HUES64 (cell line): Measurements from ENCODE around the gene MPP4. TPM values are rescaled to one million over a fixed set of nuclear protein-coding genes. Genes with fewer than 3 reads are reported as not detected.

Experiments used
- H3K27ac ChIP-seq: 2 replicates; pipeline ENCODE4 v1.7.0; 2013; ENCODE audit warnings: low read depth, low read length, inconsistent platforms
- H3K27me3 ChIP-seq: 2 replicates; pipeline ENCODE4 v1.6.1; 2013; ENCODE audit warnings: mild to moderate bottlenecking, low read length; ENCODE audit not compliant: insufficient read depth
- H3K36me3 ChIP-seq: 2 replicates; pipeline ENCODE4 v1.6.1; 2013; ENCODE audit warnings: mild to moderate bottlenecking, low read length; ENCODE audit not compliant: insufficient read depth
- H3K4me1 ChIP-seq: 2 replicates; pipeline ENCODE4 v1.6.1; 2013; ENCODE audit warnings: mild to moderate bottlenecking, low read length, moderate library complexity; ENCODE audit not compliant: insufficient read depth
- H3K4me3 ChIP-seq: 2 replicates; pipeline ENCODE4 v1.5.1; 2013; ENCODE audit warnings: mild to moderate bottlenecking, low read length, moderate library complexity
- H3K9ac ChIP-seq: 2 replicates; pipeline ENCODE4 v1.6.1; 2013; ENCODE audit warnings: mild to moderate bottlenecking, low read depth, low read length
- H3K9me3 ChIP-seq: 2 replicates; pipeline ENCODE4 v1.6.1; 2013; ENCODE audit warnings: low read depth, low read length; ENCODE audit not compliant: insufficient read depth
- WGBS: fragments of 150-250, 120-280 bp; methylation state at CpG from one replicate; pipeline ENCODE4 v1.1.7; 2013; ENCODE audit warnings: missing lambda C conversion rate; 5-methylcytosine and 5-hydroxymethylcytosine counted together
- polyA plus RNA-seq, 2 experiments: library from polyadenylated mRNA; stranded (reverse); fragments of 50-300 nt; gene quantifications; one replicate each; pipeline ENCODE4 v1.2.3, GENCODE V29; 2013

MPP4 gene
- polyA plus RNA-seq (2013, experiment 1 of 2): not detected
- polyA plus RNA-seq (2013, experiment 2 of 2): not detected

GRCh38 chr2:201698588-201699226 is at the start of gene MPP4:
TSS of gene MPP4 (minus strand) at chr2:201698644. CDS start at chr2:201693954, 4,690 bp downstream.
- Histone ChIP-seq H3K4me3 (no peak within 1 kb of the TSS), H3K27me3 (no peaks in the 10 kb centered on the region), H3K9me3 (no peaks in the 10 kb centered on the region), H3K4me1 (peaks cover 58% of the 10 kb centered on the region), H3K27ac (peak within 1 kb of the TSS; percentile 36; the same call in 1 of the 2 replicates), H3K9ac (no peak within 1 kb of the TSS), H3K36me3 (peaks cover 36% of the 10 kb centered on the region)
- 93% methylated on average over 2 of the region's 3 CpGs for WGBS

GRCh38 chr2:201746551-201746950 is 48.1 kb upstream of the MPP4 start:
- H3K4me1 ChIP-seq: no peaks in the 10 kb centered on the region
- no peaks in the 10 kb centered on the region for H3K27me3 ChIP-seq
- no peaks in the 10 kb centered on the region for H3K9me3 ChIP-seq
- H3K4me3 ChIP-seq: no peak overlapping the region
- H3K36me3 ChIP-seq: peaks cover 81% of the 10 kb centered on the region
- H3K27ac ChIP-seq: no peak overlapping the region
- H3K9ac ChIP-seq: no peak overlapping the region
- 90% methylated on average over 6 of the region's 6 CpGs for WGBS

- Histone ChIP-seq H3K9me3 (0 out of 2 replicates have a peak, but pooled peaks cover 4% of the 10 kb centered on the region), H3K27ac (no peak overlapping the region), H3K4me1 (peaks cover 9% of the 10 kb centered on the region; the same call in 1 of the 2 replicates), H3K36me3 (peaks cover 84% of the 10 kb centered on the region), H3K9ac (no peak overlapping the region), H3K4me3 (no peak overlapping the region), H3K27me3 (no peaks in the 10 kb centered on the region)
- 97% methylated on average over 2 of the region's 2 CpGs for WGBS
Observed at GRCh38 chr2:201735486-201735885, 37.0 kb upstream of the MPP4 start.

- 96% methylated on average over 4 of the region's 4 CpGs for WGBS
- no peak overlapping the region for H3K9ac ChIP-seq
Observed at GRCh38 chr2:201734111-201734510, 35.7 kb upstream of the MPP4 start.

GRCh38 chr2:201733544-201733943 is 35.1 kb upstream of the MPP4 start:
- Histone ChIP-seq H3K9me3 (0 out of 2 replicates have a peak, but pooled peaks cover 4% of the 10 kb centered on the region), H3K36me3 (peaks cover 88% of the 10 kb centered on the region), H3K4me1 (peaks cover 10% of the 10 kb centered on the region; the same call in 1 of the 2 replicates), H3K27me3 (no peaks in the 10 kb centered on the region), H3K4me3 (no peak overlapping the region), H3K27ac (no peak overlapping the region), H3K9ac (no peak overlapping the region)
- 88% methylated on average over 1 of the region's 1 CpG for WGBS

More at GRCh38 chr2:201734111-201734510, 35.7 kb upstream of the MPP4 start:
- Histone ChIP-seq H3K4me1 (peaks cover 10% of the 10 kb centered on the region; the same call in 1 of the 2 replicates), H3K9me3 (0 out of 2 replicates have a peak, but pooled peaks cover 4% of the 10 kb centered on the region), H3K4me3 (no peak overlapping the region), H3K27me3 (no peaks in the 10 kb centered on the region), H3K36me3 (peaks cover 88% of the 10 kb centered on the region), H3K27ac (no peak overlapping the region)

- Histone ChIP-seq H3K4me1 (peaks cover 10% of the 10 kb centered on the region; the same call in 1 of the 2 replicates), H3K9ac (no peak overlapping the region), H3K27ac (no peak overlapping the region; the same call in 1 of the 2 replicates), H3K27me3 (no peaks in the 10 kb centered on the region), H3K9me3 (no peaks in the 10 kb centered on the region), H3K4me3 (no peak overlapping the region), H3K36me3 (peaks cover 90% of the 10 kb centered on the region)
- WGBS: 76% methylated on average over 4 of the region's 5 CpGs
Observed at GRCh38 chr2:201730651-201731285, 32.3 kb upstream of the MPP4 start.

GRCh38 chr2:201715459-201715858 is 17.0 kb upstream of the MPP4 start:
- no peaks in the 10 kb centered on the region for H3K27me3 ChIP-seq
- no peaks in the 10 kb centered on the region for H3K4me1 ChIP-seq
- H3K4me3 ChIP-seq: no peak overlapping the region
- no peaks in the 10 kb centered on the region for H3K9me3 ChIP-seq
- no peak overlapping the region for H3K9ac ChIP-seq
- 97% methylated on average over 6 of the region's 6 CpGs for WGBS
- H3K36me3 ChIP-seq: peaks cover 82% of the 10 kb centered on the region
- no peak overlapping the region for H3K27ac ChIP-seq

GRCh38 chr2:201712726-201713125 is 14.3 kb upstream of the MPP4 start:
- no peak overlapping the region for H3K4me3 ChIP-seq
- WGBS: 100% methylated on average over 1 of the region's 1 CpG
- no peaks in the 10 kb centered on the region for H3K9me3 ChIP-seq
- no peaks in the 10 kb centered on the region for H3K4me1 ChIP-seq
- peaks cover 92% of the 10 kb centered on the region for H3K36me3 ChIP-seq
- no peak overlapping the region for H3K9ac ChIP-seq
- no peak overlapping the region for H3K27ac ChIP-seq
- H3K27me3 ChIP-seq: no peaks in the 10 kb centered on the region

- peaks cover 95% of the 10 kb centered on the region for H3K36me3 ChIP-seq
Observed at GRCh38 chr2:201709747-201710146, 11.3 kb upstream of the MPP4 start.

GRCh38 chr2:201709049-201709448 is 10.6 kb upstream of the MPP4 start:
- H3K4me3 ChIP-seq: no peak overlapping the region
- H3K9me3 ChIP-seq: no peaks in the 10 kb centered on the region
- peaks cover 95% of the 10 kb centered on the region for H3K36me3 ChIP-seq
- H3K27ac ChIP-seq: no peak overlapping the region
- H3K4me1 ChIP-seq: no peaks in the 10 kb centered on the region
- no peak overlapping the region for H3K9ac ChIP-seq
- WGBS: 84% methylated on average over 2 of the region's 2 CpGs
- H3K27me3 ChIP-seq: no peaks in the 10 kb centered on the region

More at GRCh38 chr2:201709747-201710146, 11.3 kb upstream of the MPP4 start:
- Histone ChIP-seq H3K9ac (no peak overlapping the region), H3K27me3 (no peaks in the 10 kb centered on the region), H3K4me3 (no peak overlapping the region), H3K27ac (no peak overlapping the region), H3K4me1 (no peaks in the 10 kb centered on the region), H3K9me3 (no peaks in the 10 kb centered on the region)
- 95% methylated on average over 5 of the region's 5 CpGs for WGBS

GRCh38 chr2:201707753-201708152 is 9.3 kb upstream of the MPP4 start:
- 100% methylated on average over 3 of the region's 3 CpGs for WGBS
- Histone ChIP-seq H3K36me3 (peaks cover 96% of the 10 kb centered on the region), H3K27me3 (no peaks in the 10 kb centered on the region), H3K4me1 (no peaks in the 10 kb centered on the region), H3K27ac (no peak overlapping the region), H3K4me3 (no peak overlapping the region), H3K9me3 (no peaks in the 10 kb centered on the region), H3K9ac (no peak overlapping the region)
